BJ (cell line): ENCODE results near the gene MAPK9. TPM values are rescaled to one million over a fixed set of nuclear protein-coding genes. Genes with fewer than 3 reads are reported as not detected.

Source experiments
- CTCF ChIA-PET: fragments of 350-600 bp; formaldehyde crosslinking; extraction: SDS; loops from one replicate; lab custom pipeline; 2021; ENCODE audit warnings: antibody characterized with exemption, inconsistent platforms; lab: Yijun Ruan, JAX
- POLR2A ChIA-PET: fragments of 300-600 bp; sonication (Branson Sonifier 250); formaldehyde crosslinking; extraction: SDS; loops from one replicate; lab custom pipeline; 2021; ENCODE audit warnings: antibody characterized with exemption; lab: Charles Lee
- DNase-seq: peaks from one replicate; pipeline ENCODE4 v3.0.0-alpha.2; 2011; ENCODE audit warnings: low read depth
- H3K27me3 ChIP-seq: 2 replicates; pipeline ENCODE4 v1.6.0; 2011; ENCODE audit warnings: low read length; ENCODE audit not compliant: control insufficient read depth, insufficient read depth
- H3K36me3 ChIP-seq: 2 replicates; pipeline ENCODE4 v1.5.1; 2011; ENCODE audit warnings: low read length; ENCODE audit not compliant: control insufficient read depth, insufficient read depth
- H3K4me3 ChIP-seq: 2 replicates; pipeline ENCODE4 v1.5.1; 2011; ENCODE audit warnings: low read depth, mild to moderate bottlenecking, control low read depth, low read length
- polyA plus RNA-seq: library from polyadenylated mRNA; depleted of rRNA; stranded (reverse); fragments of >200 nt; gene quantifications from 2 replicates; pipeline ENCODE4 v1.2.3, GENCODE V29; 2011
- TF ChIP-seq, protein P1 (sequence below): IDR thresholded peaks from 2 replicates; pipeline ENCODE4 v1.5.1; 2011; ENCODE audit warnings: low read depth, mild to moderate bottlenecking, control low read depth, inconsistent platforms, low read length, moderate library complexity; ENCODE audit not compliant: insufficient read depth

Gene MAPK9
- polyA plus RNA-seq, 1 experiment: 35.0 TPM

DNA sequence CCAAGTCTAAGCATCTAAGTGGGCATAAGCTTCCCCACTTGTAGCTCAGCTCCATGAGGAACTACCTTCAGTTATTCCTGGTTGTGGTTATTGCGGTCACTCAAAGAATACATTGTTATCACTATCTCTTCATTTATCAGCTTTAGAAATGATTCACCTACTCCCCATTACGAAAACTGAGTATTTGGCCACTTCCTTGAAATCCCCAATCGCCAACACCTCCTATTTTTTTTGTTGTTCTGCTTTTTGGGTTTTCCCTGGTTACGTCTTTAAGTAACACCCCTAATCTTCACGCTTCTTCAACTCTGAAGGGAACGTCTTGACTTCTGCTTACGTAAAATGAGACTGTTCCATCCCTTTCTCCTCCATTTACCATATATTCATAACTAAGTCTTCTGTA lies 20.7 kb downstream of the MAPK9 start:
- Histone ChIP-seq H3K27me3 (no peaks in the 10 kb centered on the region), H3K4me3 (no peak overlapping the region), H3K36me3 (no peaks in the 10 kb centered on the region; the same call in 1 of the 2 replicates)
- ChIA-PET POLR2A (no interaction called here), CTCF (interaction anchor here (1.0 kb wide), 1 partner anchor 22 kb away, joined by 3 read pairs; no protein-coding TSS in a partner anchor)
- DNase-seq: no peak
- TF ChIP-seq, protein P1, sequence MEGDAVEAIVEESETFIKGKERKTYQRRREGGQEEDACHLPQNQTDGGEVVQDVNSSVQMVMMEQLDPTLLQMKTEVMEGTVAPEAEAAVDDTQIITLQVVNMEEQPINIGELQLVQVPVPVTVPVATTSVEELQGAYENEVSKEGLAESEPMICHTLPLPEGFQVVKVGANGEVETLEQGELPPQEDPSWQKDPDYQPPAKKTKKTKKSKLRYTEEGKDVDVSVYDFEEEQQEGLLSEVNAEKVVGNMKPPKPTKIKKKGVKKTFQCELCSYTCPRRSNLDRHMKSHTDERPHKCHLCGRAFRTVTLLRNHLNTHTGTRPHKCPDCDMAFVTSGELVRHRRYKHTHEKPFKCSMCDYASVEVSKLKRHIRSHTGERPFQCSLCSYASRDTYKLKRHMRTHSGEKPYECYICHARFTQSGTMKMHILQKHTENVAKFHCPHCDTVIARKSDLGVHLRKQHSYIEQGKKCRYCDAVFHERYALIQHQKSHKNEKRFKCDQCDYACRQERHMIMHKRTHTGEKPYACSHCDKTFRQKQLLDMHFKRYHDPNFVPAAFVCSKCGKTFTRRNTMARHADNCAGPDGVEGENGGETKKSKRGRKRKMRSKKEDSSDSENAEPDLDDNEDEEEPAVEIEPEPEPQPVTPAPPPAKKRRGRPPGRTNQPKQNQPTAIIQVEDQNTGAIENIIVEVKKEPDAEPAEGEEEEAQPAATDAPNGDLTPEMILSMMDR: no peak

DNA sequence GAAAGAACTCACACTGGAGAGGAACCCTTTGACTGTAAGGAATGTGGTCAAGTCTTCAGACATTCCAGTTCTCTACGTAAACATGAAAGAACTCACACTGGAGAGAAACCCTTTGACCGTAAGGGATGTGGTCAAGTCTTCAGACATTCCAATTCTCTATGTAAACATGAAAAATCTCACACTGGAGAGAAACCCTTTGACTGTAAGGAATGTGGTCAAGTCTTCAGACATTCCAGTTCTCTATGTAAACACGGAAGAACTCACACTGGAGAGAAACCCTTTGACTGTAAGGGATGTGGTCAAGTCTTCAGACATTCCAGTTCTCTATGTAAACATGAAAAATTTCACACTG lies 32.6 kb downstream of the MAPK9 start:
- Histone ChIP-seq H3K4me3 (no peak overlapping the region), H3K36me3 (peaks cover 16% of the 10 kb centered on the region), H3K27me3 (no peaks in the 10 kb centered on the region)
- ChIA-PET CTCF (no interaction called here), POLR2A (no interaction called here)
- DNase-seq: no peak
- TF ChIP-seq, protein P1: no peak

DNA sequence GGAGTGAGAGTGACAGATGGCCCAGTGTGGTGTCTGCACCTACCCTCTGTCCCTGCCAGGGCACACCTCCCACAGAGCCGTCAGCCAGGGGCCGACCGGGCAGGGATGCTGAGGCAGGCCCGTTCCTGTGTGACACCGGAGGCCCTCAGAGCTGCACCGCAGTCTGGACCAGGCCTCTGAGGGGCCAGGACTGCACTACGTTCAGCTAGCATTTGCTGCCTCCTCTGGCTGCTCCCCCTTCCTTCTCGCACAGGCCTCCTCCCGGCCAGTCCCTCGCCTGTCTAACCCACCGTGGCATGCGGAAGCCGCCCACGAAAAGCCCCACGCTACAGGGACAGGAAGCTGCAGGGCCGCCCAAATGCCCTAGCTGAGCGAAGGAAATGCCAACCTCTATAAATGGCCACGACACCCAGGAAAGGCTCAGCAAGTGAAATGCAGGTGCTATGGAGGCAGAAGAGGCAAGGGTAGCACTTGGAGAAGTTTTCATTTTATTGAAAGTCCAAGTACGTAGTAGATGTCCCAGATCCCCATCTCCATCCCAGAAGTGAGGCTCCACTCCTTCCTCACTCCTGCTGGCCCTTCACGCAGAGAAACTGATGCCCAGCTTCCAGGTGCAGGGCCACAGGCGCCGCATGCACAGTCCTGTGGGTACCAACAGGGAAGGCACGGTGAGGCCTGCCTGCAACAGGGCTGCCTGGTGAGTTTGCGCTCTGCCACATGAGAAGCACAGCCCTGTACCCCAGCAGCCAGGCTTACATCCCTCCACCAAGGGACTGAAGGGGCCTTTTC lies 38.7 kb downstream of the MAPK9 start:
- DNase-seq: no peak
- Histone ChIP-seq H3K4me3 (no peak overlapping the region), H3K27me3 (no peaks in the 10 kb centered on the region), H3K36me3 (peaks cover 9% of the 10 kb centered on the region)
- TF ChIP-seq, protein P1: no peak
- ChIA-PET POLR2A (no interaction called here), CTCF (no interaction called here)

DNA sequence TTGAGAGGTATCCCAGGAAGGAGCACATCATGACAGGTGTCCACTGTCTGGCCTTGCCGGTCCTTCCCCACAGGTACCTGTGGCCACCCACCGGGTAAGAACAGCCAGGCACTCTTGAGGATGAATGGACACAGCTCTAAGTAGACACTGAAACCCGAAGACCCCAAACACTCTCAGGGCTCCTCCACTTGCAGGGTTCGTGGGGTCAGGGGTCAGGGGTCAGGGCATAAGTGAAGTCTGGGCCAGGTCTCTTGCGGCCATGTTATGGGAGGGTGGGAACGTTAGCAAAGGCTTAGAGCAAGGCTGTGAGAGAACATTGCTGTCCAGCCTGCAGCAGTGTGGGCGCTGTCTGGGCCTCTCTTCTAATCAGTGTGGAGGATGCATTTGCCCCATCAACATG lies 40.0 kb downstream of the MAPK9 start:
- Histone ChIP-seq H3K4me3 (no peak overlapping the region), H3K27me3 (no peaks in the 10 kb centered on the region), H3K36me3 (peaks cover 10% of the 10 kb centered on the region)
- no peak for DNase-seq
- POLR2A ChIA-PET: no interaction called here
- TF ChIP-seq, protein P1: no peak
- CTCF ChIA-PET: no interaction called here

DNA sequence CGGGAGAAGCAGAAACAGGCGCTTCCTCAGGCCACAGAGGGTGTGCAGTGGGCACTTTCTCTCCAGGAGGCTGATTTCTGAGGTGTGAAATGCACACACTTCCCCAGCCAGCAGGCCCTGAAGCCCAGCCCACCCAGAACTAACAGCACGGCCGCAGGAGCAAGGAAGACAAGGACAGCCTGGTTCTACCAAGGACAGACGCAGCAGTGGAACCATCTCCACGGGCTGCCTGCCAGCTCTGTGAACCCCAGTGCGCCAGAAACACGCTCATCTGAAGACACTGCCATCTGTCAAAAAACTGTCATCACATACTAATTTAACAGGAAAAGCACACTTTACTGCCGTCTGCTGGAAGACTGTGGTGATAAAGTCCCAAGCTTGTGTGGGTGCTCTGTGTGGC lies 40.7 kb downstream of the MAPK9 start:
- Histone ChIP-seq H3K36me3 (peaks cover 7% of the 10 kb centered on the region), H3K4me3 (no peak overlapping the region), H3K27me3 (no peaks in the 10 kb centered on the region)
- no peak for DNase-seq
- ChIA-PET CTCF (no interaction called here), POLR2A (no interaction called here)
- TF ChIP-seq, protein P1: no peak
